Measurements from ENCODE around the gene SOCS4. TPM values are rescaled to one million over a fixed set of nuclear protein-coding genes. Genes with fewer than 3 reads are reported as not detected.

The SOCS4 gene
- total and polyA plus RNA-seq, 2 experiments from 2014 or later, result 17.7 to 24.9 TPM

DNA sequence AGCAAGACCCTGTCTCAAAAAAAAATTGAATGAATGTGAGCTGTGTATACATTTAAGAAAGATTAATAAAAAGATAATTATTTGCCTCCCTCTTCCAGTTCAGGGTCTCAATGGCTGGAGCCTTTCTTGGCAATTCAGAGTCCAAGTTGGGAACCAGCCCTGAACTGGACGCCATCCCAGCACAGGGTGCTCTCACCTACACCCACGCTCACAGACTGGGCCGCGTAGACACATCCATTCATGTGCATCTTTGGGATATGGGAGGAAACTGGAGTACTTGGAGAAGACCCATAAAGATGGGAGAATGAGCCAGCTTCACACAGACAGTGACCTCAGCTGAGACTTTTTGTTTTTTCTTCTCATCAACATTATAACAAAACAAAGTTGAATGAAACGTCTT is 30.9 kb downstream of the SOCS4 start:
- H3K79me2 ChIP-seq (replicated peaks; ENCODE audit: insufficient read depth), result peaks cover 96% of the 10 kb centered on the region
- H3K27me3 ChIP-seq (ENCODE audit: insufficient read depth), result no peaks in the 10 kb centered on the region
- H2AFZ ChIP-seq, result no peak overlapping the region
- peaks cover 16% of the 10 kb centered on the region for H3K4me1 Mint-ChIP-seq
- H4K20me1 ChIP-seq (replicated peaks; ENCODE audit: insufficient read depth), result peaks cover 50% of the 10 kb centered on the region
- no peak overlapping the region for H3K27ac Mint-ChIP-seq
- DNase-seq (ENCODE audit: low spot score), result no peak
- H3K4me3 ChIP-seq, result no peak overlapping the region
- H3K4me3 Mint-ChIP-seq, result no peak overlapping the region
- H3K36me3 Mint-ChIP-seq (ENCODE audit: low read depth), result peaks cover 61% of the 10 kb centered on the region
- no peak overlapping the region for H3K4me2 ChIP-seq
- TF ChIP-seq EZH2phosphoT487 (IDR thresholded peaks at IDR 0.05; ENCODE audit: unreplicated experiment) (no peak), ZNF114 (CRISPR knock-in tag; IDR thresholded peaks at IDR 0.05) (no peak), POLR2AphosphoS5 (IDR thresholded peaks at IDR 0.05; ENCODE audit: low read depth) (no peak), JUNB (IDR thresholded peaks at IDR 0.05; ENCODE audit: unreplicated experiment) (no peak), CREB1 (CRISPR knock-in tag; IDR thresholded peaks at IDR 0.05; ENCODE audit: low read depth) (no peak), STAT1 (IDR thresholded peaks at IDR 0.05; ENCODE audit: unreplicated experiment) (no peak), ZNF331 (CRISPR knock-in tag; IDR thresholded peaks at IDR 0.05; ENCODE audit: low read depth) (no peak), EZH2 (IDR thresholded peaks at IDR 0.05; ENCODE audit: low read depth, unreplicated experiment) (no peak), NANOG (IDR thresholded peaks at IDR 0.05; ENCODE audit: borderline replicate concordance) (no peak)
- TF ChIP-seq, protein P1, sequence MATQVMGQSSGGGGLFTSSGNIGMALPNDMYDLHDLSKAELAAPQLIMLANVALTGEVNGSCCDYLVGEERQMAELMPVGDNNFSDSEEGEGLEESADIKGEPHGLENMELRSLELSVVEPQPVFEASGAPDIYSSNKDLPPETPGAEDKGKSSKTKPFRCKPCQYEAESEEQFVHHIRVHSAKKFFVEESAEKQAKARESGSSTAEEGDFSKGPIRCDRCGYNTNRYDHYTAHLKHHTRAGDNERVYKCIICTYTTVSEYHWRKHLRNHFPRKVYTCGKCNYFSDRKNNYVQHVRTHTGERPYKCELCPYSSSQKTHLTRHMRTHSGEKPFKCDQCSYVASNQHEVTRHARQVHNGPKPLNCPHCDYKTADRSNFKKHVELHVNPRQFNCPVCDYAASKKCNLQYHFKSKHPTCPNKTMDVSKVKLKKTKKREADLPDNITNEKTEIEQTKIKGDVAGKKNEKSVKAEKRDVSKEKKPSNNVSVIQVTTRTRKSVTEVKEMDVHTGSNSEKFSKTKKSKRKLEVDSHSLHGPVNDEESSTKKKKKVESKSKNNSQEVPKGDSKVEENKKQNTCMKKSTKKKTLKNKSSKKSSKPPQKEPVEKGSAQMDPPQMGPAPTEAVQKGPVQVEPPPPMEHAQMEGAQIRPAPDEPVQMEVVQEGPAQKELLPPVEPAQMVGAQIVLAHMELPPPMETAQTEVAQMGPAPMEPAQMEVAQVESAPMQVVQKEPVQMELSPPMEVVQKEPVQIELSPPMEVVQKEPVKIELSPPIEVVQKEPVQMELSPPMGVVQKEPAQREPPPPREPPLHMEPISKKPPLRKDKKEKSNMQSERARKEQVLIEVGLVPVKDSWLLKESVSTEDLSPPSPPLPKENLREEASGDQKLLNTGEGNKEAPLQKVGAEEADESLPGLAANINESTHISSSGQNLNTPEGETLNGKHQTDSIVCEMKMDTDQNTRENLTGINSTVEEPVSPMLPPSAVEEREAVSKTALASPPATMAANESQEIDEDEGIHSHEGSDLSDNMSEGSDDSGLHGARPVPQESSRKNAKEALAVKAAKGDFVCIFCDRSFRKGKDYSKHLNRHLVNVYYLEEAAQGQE (IDR thresholded peaks at IDR 0.05; ENCODE audit: unreplicated experiment), result no peak
- TF ChIP-seq, protein P2, sequence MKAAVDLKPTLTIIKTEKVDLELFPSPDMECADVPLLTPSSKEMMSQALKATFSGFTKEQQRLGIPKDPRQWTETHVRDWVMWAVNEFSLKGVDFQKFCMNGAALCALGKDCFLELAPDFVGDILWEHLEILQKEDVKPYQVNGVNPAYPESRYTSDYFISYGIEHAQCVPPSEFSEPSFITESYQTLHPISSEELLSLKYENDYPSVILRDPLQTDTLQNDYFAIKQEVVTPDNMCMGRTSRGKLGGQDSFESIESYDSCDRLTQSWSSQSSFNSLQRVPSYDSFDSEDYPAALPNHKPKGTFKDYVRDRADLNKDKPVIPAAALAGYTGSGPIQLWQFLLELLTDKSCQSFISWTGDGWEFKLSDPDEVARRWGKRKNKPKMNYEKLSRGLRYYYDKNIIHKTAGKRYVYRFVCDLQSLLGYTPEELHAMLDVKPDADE (IDR thresholded peaks at IDR 0.05), result no peak
- TF ChIP-seq, protein P3, sequence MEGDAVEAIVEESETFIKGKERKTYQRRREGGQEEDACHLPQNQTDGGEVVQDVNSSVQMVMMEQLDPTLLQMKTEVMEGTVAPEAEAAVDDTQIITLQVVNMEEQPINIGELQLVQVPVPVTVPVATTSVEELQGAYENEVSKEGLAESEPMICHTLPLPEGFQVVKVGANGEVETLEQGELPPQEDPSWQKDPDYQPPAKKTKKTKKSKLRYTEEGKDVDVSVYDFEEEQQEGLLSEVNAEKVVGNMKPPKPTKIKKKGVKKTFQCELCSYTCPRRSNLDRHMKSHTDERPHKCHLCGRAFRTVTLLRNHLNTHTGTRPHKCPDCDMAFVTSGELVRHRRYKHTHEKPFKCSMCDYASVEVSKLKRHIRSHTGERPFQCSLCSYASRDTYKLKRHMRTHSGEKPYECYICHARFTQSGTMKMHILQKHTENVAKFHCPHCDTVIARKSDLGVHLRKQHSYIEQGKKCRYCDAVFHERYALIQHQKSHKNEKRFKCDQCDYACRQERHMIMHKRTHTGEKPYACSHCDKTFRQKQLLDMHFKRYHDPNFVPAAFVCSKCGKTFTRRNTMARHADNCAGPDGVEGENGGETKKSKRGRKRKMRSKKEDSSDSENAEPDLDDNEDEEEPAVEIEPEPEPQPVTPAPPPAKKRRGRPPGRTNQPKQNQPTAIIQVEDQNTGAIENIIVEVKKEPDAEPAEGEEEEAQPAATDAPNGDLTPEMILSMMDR (conservative IDR thresholded peaks at IDR 0.05; ENCODE audit: low read depth in 2 of 2), result no peak
- TF ChIP-seq, protein P4, sequence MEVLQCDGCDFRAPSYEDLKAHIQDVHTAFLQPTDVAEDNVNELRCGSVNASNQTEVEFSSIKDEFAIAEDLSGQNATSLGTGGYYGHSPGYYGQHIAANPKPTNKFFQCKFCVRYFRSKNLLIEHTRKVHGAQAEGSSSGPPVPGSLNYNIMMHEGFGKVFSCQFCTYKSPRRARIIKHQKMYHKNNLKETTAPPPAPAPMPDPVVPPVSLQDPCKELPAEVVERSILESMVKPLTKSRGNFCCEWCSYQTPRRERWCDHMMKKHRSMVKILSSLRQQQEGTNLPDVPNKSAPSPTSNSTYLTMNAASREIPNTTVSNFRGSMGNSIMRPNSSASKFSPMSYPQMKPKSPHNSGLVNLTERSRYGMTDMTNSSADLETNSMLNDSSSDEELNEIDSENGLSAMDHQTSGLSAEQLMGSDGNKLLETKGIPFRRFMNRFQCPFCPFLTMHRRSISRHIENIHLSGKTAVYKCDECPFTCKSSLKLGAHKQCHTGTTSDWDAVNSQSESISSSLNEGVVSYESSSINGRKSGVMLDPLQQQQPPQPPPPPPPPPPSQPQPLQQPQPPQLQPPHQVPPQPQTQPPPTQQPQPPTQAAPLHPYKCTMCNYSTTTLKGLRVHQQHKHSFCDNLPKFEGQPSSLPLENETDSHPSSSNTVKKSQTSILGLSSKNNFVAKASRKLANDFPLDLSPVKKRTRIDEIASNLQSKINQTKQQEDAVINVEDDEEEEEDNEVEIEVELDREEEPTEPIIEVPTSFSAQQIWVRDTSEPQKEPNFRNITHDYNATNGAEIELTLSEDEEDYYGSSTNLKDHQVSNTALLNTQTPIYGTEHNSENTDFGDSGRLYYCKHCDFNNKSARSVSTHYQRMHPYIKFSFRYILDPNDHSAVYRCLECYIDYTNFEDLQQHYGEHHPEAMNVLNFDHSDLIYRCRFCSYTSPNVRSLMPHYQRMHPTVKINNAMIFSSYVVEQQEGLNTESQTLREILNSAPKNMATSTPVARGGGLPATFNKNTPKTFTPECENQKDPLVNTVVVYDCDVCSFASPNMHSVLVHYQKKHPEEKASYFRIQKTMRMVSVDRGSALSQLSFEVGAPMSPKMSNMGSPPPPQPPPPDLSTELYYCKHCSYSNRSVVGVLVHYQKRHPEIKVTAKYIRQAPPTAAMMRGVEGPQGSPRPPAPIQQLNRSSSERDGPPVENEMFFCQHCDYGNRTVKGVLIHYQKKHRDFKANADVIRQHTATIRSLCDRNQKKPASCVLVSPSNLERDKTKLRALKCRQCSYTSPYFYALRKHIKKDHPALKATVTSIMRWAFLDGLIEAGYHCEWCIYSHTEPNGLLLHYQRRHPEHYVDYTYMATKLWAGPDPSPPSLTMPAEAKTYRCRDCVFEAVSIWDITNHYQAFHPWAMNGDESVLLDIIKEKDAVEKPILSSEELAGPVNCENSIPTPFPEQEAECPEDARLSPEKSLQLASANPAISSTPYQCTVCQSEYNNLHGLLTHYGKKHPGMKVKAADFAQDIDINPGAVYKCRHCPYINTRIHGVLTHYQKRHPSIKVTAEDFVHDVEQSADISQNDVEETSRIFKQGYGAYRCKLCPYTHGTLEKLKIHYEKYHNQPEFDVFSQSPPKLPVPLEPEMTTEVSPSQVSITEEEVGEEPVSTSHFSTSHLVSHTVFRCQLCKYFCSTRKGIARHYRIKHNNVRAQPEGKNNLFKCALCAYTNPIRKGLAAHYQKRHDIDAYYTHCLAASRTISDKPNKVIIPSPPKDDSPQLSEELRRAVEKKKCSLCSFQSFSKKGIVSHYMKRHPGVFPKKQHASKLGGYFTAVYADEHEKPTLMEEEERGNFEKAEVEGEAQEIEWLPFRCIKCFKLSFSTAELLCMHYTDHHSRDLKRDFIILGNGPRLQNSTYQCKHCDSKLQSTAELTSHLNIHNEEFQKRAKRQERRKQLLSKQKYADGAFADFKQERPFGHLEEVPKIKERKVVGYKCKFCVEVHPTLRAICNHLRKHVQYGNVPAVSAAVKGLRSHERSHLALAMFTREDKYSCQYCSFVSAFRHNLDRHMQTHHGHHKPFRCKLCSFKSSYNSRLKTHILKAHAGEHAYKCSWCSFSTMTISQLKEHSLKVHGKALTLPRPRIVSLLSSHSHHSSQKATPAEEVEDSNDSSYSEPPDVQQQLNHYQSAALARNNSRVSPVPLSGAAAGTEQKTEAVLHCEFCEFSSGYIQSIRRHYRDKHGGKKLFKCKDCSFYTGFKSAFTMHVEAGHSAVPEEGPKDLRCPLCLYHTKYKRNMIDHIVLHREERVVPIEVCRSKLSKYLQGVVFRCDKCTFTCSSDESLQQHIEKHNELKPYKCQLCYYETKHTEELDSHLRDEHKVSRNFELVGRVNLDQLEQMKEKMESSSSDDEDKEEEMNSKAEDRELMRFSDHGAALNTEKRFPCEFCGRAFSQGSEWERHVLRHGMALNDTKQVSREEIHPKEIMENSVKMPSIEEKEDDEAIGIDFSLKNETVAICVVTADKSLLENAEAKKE (CRISPR knock-in tag; IDR thresholded peaks at IDR 0.05), result no peak
- no peaks in the 10 kb centered on the region; the same call in 2 of the 3 replicates for H3K9me3 Mint-ChIP-seq
- H3K9me2 ChIP-seq (ENCODE audit: insufficient read depth), result no peaks in the 10 kb centered on the region
- no peak for ATAC-seq
- H3F3A ChIP-seq (replicated peaks; ENCODE audit: low read depth), result no peaks in the 10 kb centered on the region
- H3K27me3 Mint-ChIP-seq (ENCODE audit: insufficient read depth, low read depth, poor library complexity), result peaks cover under 1% of the 10 kb centered on the region
- no peak overlapping the region for H3K27ac ChIP-seq (ENCODE audit: low read depth)
- H3K4me1 ChIP-seq (ENCODE audit: insufficient read depth), result peaks cover 10% of the 10 kb centered on the region
- 0 out of 2 replicates have a peak, but pooled peaks cover under 1% of the 10 kb centered on the region for H3K36me3 ChIP-seq (ENCODE audit: insufficient read depth)

Measured in GM23338 (cell line).